ENCODE results near the gene SUPV3L1.

GRCh38 chr10:69222157-69223027 lies 42.4 kb downstream of the SUPV3L1 start:
- TF ChIP-seq, protein P1, sequence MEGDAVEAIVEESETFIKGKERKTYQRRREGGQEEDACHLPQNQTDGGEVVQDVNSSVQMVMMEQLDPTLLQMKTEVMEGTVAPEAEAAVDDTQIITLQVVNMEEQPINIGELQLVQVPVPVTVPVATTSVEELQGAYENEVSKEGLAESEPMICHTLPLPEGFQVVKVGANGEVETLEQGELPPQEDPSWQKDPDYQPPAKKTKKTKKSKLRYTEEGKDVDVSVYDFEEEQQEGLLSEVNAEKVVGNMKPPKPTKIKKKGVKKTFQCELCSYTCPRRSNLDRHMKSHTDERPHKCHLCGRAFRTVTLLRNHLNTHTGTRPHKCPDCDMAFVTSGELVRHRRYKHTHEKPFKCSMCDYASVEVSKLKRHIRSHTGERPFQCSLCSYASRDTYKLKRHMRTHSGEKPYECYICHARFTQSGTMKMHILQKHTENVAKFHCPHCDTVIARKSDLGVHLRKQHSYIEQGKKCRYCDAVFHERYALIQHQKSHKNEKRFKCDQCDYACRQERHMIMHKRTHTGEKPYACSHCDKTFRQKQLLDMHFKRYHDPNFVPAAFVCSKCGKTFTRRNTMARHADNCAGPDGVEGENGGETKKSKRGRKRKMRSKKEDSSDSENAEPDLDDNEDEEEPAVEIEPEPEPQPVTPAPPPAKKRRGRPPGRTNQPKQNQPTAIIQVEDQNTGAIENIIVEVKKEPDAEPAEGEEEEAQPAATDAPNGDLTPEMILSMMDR (IDR thresholded peaks at IDR 0.05): peak; percentile 40 to 74 (median 49)
- no peak for TF ChIP-seq POLR2A (IDR thresholded peaks at IDR 0.05)

Data from adrenal gland (tissue), 5 donors.